ENCODE data around the gene DGKG.

- TF ChIP-seq, protein P1, sequence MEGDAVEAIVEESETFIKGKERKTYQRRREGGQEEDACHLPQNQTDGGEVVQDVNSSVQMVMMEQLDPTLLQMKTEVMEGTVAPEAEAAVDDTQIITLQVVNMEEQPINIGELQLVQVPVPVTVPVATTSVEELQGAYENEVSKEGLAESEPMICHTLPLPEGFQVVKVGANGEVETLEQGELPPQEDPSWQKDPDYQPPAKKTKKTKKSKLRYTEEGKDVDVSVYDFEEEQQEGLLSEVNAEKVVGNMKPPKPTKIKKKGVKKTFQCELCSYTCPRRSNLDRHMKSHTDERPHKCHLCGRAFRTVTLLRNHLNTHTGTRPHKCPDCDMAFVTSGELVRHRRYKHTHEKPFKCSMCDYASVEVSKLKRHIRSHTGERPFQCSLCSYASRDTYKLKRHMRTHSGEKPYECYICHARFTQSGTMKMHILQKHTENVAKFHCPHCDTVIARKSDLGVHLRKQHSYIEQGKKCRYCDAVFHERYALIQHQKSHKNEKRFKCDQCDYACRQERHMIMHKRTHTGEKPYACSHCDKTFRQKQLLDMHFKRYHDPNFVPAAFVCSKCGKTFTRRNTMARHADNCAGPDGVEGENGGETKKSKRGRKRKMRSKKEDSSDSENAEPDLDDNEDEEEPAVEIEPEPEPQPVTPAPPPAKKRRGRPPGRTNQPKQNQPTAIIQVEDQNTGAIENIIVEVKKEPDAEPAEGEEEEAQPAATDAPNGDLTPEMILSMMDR (IDR thresholded peaks at IDR 0.05) = no peak
- TF ChIP-seq POLR2A (IDR thresholded peaks at IDR 0.05) = no peak
Measured at GRCh38 chr3:186198442-186198841, 163.6 kb downstream of the DGKG start.

Data from lower leg skin (tissue), 3 donors.